WTC11 (cell line): ENCODE results near the gene MTNR1A. TPM values are rescaled to one million over a fixed set of nuclear protein-coding genes. Genes with fewer than 3 reads are reported as not detected.

ENCODE experiments used
- ATAC-seq: fragments of 200-7000 bp; cut with Tn5 transposase; 2 replicates; pipeline ENCODE4 v1.10.0; 2021; ENCODE audit warnings: mild to moderate bottlenecking, moderate library complexity
- CTCF ChIA-PET: fragments of 300-600 bp; sonication (Branson Sonifier 250); formaldehyde crosslinking; loops from one replicate; lab custom pipeline; 2021; ENCODE audit warnings: antibody characterized with exemption; lab: Charles Lee
- POLR2A ChIA-PET: fragments of 350-600 bp; sonication (Branson Sonifier 250); formaldehyde crosslinking; loops from one replicate; lab custom pipeline; 2021; ENCODE audit warnings: antibody characterized with exemption; lab: Charles Lee
- DNase-seq: peaks from one replicate; pipeline ENCODE4 v3.0.0; 2021; ENCODE audit warnings: low spot score
- H3K27ac Mint-ChIP-seq: 2 replicates; pipeline ENCODE4 v1.8.0; 2021; ENCODE audit warnings: mixed read lengths
- H3K27me3 Mint-ChIP-seq: 2 replicates; pipeline ENCODE4 v1.8.0; 2021; ENCODE audit warnings: low read depth, mild to moderate bottlenecking, moderate library complexity, mixed read lengths
- H3K36me3 Mint-ChIP-seq: 2 replicates; pipeline ENCODE4 v1.8.0; 2021; ENCODE audit warnings: mixed read lengths
- H3K4me1 Mint-ChIP-seq: 2 replicates; pipeline ENCODE4 v1.8.0; 2022; ENCODE audit warnings: mixed read lengths
- H3K4me3 Mint-ChIP-seq: 2 replicates; pipeline ENCODE4 v1.8.0; 2021; ENCODE audit warnings: mild to moderate bottlenecking, moderate library complexity, mixed read lengths
- H3K9me3 Mint-ChIP-seq: 2 replicates; pipeline ENCODE4 v1.8.0; 2021; ENCODE audit warnings: mixed read lengths
- ARID4B ChIP-seq: sonication (generic); formaldehyde crosslinking; IDR thresholded peaks from 2 replicates; pipeline ENCODE4 v1.8.0; 2023; ENCODE audit warnings: missing genetic modification reagents, mild to moderate bottlenecking, borderline replicate concordance
- GTF2I ChIP-seq: fragments of 250-450 bp; sonication (Bioruptor Pico); conservative IDR thresholded peaks from 2 replicates; pipeline ENCODE4 v1.4.0; 2021; ENCODE audit warnings: mild to moderate bottlenecking
- HMGA2 ChIP-seq: fragments of 250-450 bp; sonication (Bioruptor Pico); IDR thresholded peaks from 2 replicates; pipeline ENCODE4 v1.4.0; 2021; ENCODE audit warnings: mild to moderate bottlenecking, moderate library complexity
- MAX ChIP-seq: sonication (generic); formaldehyde crosslinking; IDR thresholded peaks from 2 replicates; pipeline ENCODE4 v1.8.0; 2022; ENCODE audit warnings: mild to moderate bottlenecking, missing genetic modification reagents
- NFYB ChIP-seq: sonication (generic); formaldehyde crosslinking; conservative IDR thresholded peaks from 2 replicates; pipeline ENCODE4 v1.8.0; 2022; ENCODE audit warnings: low read depth, missing genetic modification reagents
- PRRX2 ChIP-seq: fragments of 250-450 bp; sonication (Bioruptor Pico); IDR thresholded peaks from 2 replicates; pipeline ENCODE4 v1.8.0; 2021; ENCODE audit warnings: mild to moderate bottlenecking
- RELA ChIP-seq: sonication (generic); formaldehyde crosslinking; IDR thresholded peaks from 2 replicates; pipeline ENCODE4 v1.8.1; 2022; ENCODE audit warnings: missing genetic modification reagents, mild to moderate bottlenecking, borderline replicate concordance
- SMAD3 ChIP-seq: sonication (generic); formaldehyde crosslinking; IDR thresholded peaks from 2 replicates; pipeline ENCODE4 v1.8.0; 2022; ENCODE audit warnings: missing genetic modification reagents, mild to moderate bottlenecking, borderline replicate concordance
- TP53 ChIP-seq: sonication (generic); formaldehyde crosslinking; IDR thresholded peaks from 2 replicates; pipeline ENCODE4 v1.8.1; 2023; ENCODE audit warnings: mild to moderate bottlenecking, missing genetic modification reagents
- ZNF121 ChIP-seq: sonication (generic); formaldehyde crosslinking; IDR thresholded peaks from 2 replicates; pipeline ENCODE4 v1.8.0; 2023; ENCODE audit warnings: missing genetic modification reagents
- ZNF138 ChIP-seq: sonication (generic); formaldehyde crosslinking; conservative IDR thresholded peaks from 2 replicates; pipeline ENCODE4 v1.8.1; 2022; ENCODE audit warnings: mild to moderate bottlenecking, moderate library complexity, missing genetic modification reagents
- ZNF396 ChIP-seq: fragments of 250-450 bp; sonication (Bioruptor Pico); IDR thresholded peaks from 2 replicates; pipeline ENCODE4 v1.8.0; 2021; ENCODE audit warnings: mild to moderate bottlenecking, moderate library complexity, borderline replicate concordance
- ZNF423 ChIP-seq: fragments of 250-450 bp; sonication (Bioruptor Pico); IDR thresholded peaks from 2 replicates; pipeline ENCODE4 v2.1.2; 2022; ENCODE audit warnings: mild to moderate bottlenecking, moderate library complexity
- total RNA-seq: library from RNA; stranded (reverse); gene quantifications from 3 replicates; pipeline ENCODE4 v1.2.3, GENCODE V29; 2021

Gene MTNR1A
- total RNA-seq, 1 experiment from 2014 or later: 1.0 TPM

- Mint-ChIP-seq H3K27ac (no peak overlapping the region), H3K27me3 (no peaks in the 10 kb centered on the region), H3K36me3 (no peaks in the 10 kb centered on the region), H3K9me3 (peaks cover 5% of the 10 kb centered on the region), H3K4me1 (peaks cover 17% of the 10 kb centered on the region), H3K4me3 (no peak overlapping the region)
- TF ChIP-seq GTF2I (CRISPR knock-in tag): no peak
- TF ChIP-seq SMAD3 (CRISPR knock-in tag): no peak
- TF ChIP-seq HMGA2 (CRISPR knock-in tag): no peak
- no peak for TF ChIP-seq ZNF396 (CRISPR knock-in tag)
- TF ChIP-seq MAX: no peak
- no peak for TF ChIP-seq RELA (CRISPR knock-in tag)
- no peak for TF ChIP-seq NFYB (CRISPR knock-in tag)
- no peak for TF ChIP-seq ZNF423
- TF ChIP-seq PRRX2: no peak
- TF ChIP-seq ZNF121 (CRISPR knock-in tag): no peak
- TF ChIP-seq ZNF138: no peak
- no peak for TF ChIP-seq TP53 (CRISPR knock-in tag)
- no peak for TF ChIP-seq ARID4B (CRISPR knock-in tag)
- DNase-seq (no peak), ATAC-seq (no peak)
- CTCF ChIA-PET: interaction anchor here (2.5 kb wide), 1 partner anchor 10 kb away, joined by 14 read pairs; no protein-coding TSS in a partner anchor
- POLR2A ChIA-PET: no interaction called here
Measured at GRCh38 chr4:186483656-186484055, 71.7 kb downstream of the MTNR1A start.

Other genes with a start within 250 kb of the MTNR1A start
- 155 to 172 TPM (median 162 TPM) in 3 replicates for gene FAT1, start 168.3 kb upstream of the MTNR1A start, total RNA-seq